Measurements from ENCODE around the gene FIGN.

GRCh38 chr2:163779970-163780597 lies 44.3 kb upstream of the FIGN start:
- TF ChIP-seq CTCF (IDR thresholded peaks at IDR 0.05), result no peak
- TF ChIP-seq POLR2A (IDR thresholded peaks at IDR 0.05), result no peak
